Posterior vena cava (tissue), 2 donors: ENCODE data around the gene DCAF6. TPM values are rescaled to one million over a fixed set of nuclear protein-coding genes. Genes with fewer than 3 reads are reported as not detected.

ENCODE experiments used
- DNase-seq: peaks from one replicate; pipeline ENCODE4 v3.0.0-alpha.2; 2020; ENCODE audit warnings: low spot score
- intact Hi-C, 2 donors: fragments of 100-400 bp; cut with DNase I; formaldehyde crosslinking; loops; one replicate each; pipeline versions ENCODE4 v1.14.1 to v1.14.2; 2022 to 2023
- total RNA-seq, 2 donors: library from RNA; stranded (reverse); fragmentation: NEBNext Ultra II Directional; extraction: Animal tissue kit (Norgen Biotek cat#: 25700); gene quantifications; one replicate each; pipeline ENCODE4 v1.2.1, GENCODE V29; 2021
- donor health status: DM: yes; HTN: yes; CAD: no.
- donor health status: DM: yes; HTN: yes; CAD: no.

DCAF6 gene
- total RNA-seq, 2 donors from 2014 or later, result 50.2 to 55.9 TPM

- intact Hi-C loops, result no loop called here
- no peak for DNase-seq
These were observed 155.5 kb downstream of the DCAF6 start for GRCh38 chr1:168091720-168092550.

GRCh38 chr1:168092566-168093355, 156.3 kb downstream of the DCAF6 start:
- intact Hi-C loops, result no loop called here

GRCh38 chr1:168093616-168094015, 157.1 kb downstream of the DCAF6 start:
- intact Hi-C loops, result no loop called here
- no peak for DNase-seq

More at GRCh38 chr1:168092566-168093355, 156.3 kb downstream of the DCAF6 start:
- no peak for DNase-seq

- no peak for DNase-seq
- intact Hi-C loops, result no loop called here
These were observed 159.0 kb downstream of the DCAF6 start for GRCh38 chr1:168095476-168095875.

- DNase-seq, result no peak
- intact Hi-C loops, result no loop called here
These were observed 160.0 kb downstream of the DCAF6 start for GRCh38 chr1:168096296-168097165.

- intact Hi-C loops, result no loop called here
- no peak for DNase-seq
These were observed 161.5 kb downstream of the DCAF6 start for GRCh38 chr1:168097921-168098528.

- intact Hi-C loops, result no loop called here
- no peak for DNase-seq
These were observed 162.2 kb downstream of the DCAF6 start for GRCh38 chr1:168098534-168099320.

- intact Hi-C loops, result no loop called here
- no peak for DNase-seq
These were observed 162.9 kb downstream of the DCAF6 start for GRCh38 chr1:168099337-168099801.

- intact Hi-C loops, result no loop called here
- no peak for DNase-seq
These were observed 164.0 kb downstream of the DCAF6 start for GRCh38 chr1:168100315-168101002.

GRCh38 chr1:168101336-168101735, 164.9 kb downstream of the DCAF6 start:
- intact Hi-C loops, result no loop called here
- DNase-seq, result no peak

- no peak for DNase-seq
- intact Hi-C loops, result no loop called here
These were observed 166.0 kb downstream of the DCAF6 start for GRCh38 chr1:168102487-168102886.

GRCh38 chr1:168104535-168104934, 168.1 kb downstream of the DCAF6 start:
- intact Hi-C loops, result no loop called here
- no peak for DNase-seq

GRCh38 chr1:168105846-168106245, 169.4 kb downstream of the DCAF6 start:
- no peak for DNase-seq
- intact Hi-C loops, result no loop called here

- DNase-seq, result no peak
- intact Hi-C loops, result no loop called here
These were observed 169.8 kb downstream of the DCAF6 start for GRCh38 chr1:168106274-168106673.

GRCh38 chr1:168110896-168111545, 174.5 kb downstream of the DCAF6 start:
- no peak for DNase-seq

GRCh38 chr1:168112673-168113305, 176.3 kb downstream of the DCAF6 start:
- intact Hi-C loops, result no loop called here
- no peak for DNase-seq

More at GRCh38 chr1:168110896-168111545, 174.5 kb downstream of the DCAF6 start:
- intact Hi-C loops, result no loop called here

GRCh38 chr1:168114845-168115244, 178.4 kb downstream of the DCAF6 start:
- no peak for DNase-seq
- intact Hi-C loops, result no loop called here
